Spleen (tissue), 7 donors: Measurements from ENCODE around the gene ALX4.

Experiments
- CTCF ChIP-seq, 11 experiments: fragments of 200-600 bp in 7 of 11; fragments of 450-650 bp in 4 of 11; sonication (generic) in 4 of 11; IDR thresholded peaks in 8 of 11; conservative IDR thresholded peaks in 3 of 11; 1 replicate in 7 of 11; 2 replicates in 4 of 11; pipeline versions ENCODE4 v1.4.0 to v1.8.0; 2016 to 2021; ENCODE audit warnings: antibody characterized with exemption in 11 of 11, inconsistent platforms in 4 of 11, mild to moderate bottlenecking in 1 of 11
- POLR2A ChIP-seq, 3 donors: fragments of 450-650 bp; IDR thresholded peaks; one replicate each; pipeline ENCODE4 v1.5.1; 2017; ENCODE audit warnings: antibody characterized with exemption in 3 of 3, mild to moderate bottlenecking in 1 of 3
- POLR2AphosphoS5 ChIP-seq, 3 donors: sonication (generic); formaldehyde crosslinking; IDR thresholded peaks; one replicate each; pipeline ENCODE4 v1.5.1; 2017; ENCODE audit warnings: antibody characterized with exemption in 3 of 3
- donor health status: DM: no; HTN: no; CAD: no; lungs with moderate emphysema.
- donor health status: DM: no; HTN: no; CAD: no.
- donor health status: DM: no; HTN: no; CAD: no.

- no peak for TF ChIP-seq POLR2AphosphoS5 (IDR thresholded peaks at IDR 0.05)
- no peak for TF ChIP-seq CTCF (IDR thresholded peaks at IDR 0.05 in 8 of 11, conservative IDR thresholded peaks at IDR 0.05 in 3 of 11)
- no peak for TF ChIP-seq POLR2A (IDR thresholded peaks at IDR 0.05)
Measured at GRCh38 chr11:44258839-44259420, 51.0 kb downstream of the ALX4 start.
